ENCODE data around the gene AGBL4. TPM values are rescaled to one million over a fixed set of nuclear protein-coding genes. Genes with fewer than 3 reads are reported as not detected.

AGBL4 gene
- total and polyA plus RNA-seq, 2 of the 4 experiments (the other 2 are of a cell fraction): not detected

DNA sequence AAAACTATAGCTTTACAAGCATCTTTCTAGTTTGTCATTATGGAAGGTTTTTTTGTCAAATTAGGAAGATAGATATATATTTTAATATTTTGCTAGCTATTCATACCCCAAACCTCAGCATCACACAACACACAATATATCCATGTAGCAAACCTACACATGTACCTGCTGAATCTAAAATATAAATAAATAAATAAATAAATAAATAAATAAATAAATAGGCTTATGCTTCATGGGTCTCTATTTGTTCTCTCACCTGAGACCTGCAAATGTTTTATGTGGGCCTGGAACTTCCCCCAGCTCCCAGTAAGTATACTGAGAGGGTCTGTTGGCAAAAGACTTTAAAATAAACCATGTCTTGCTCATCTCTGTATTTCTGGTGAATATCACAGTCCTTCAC, 1099.7 kb downstream of the AGBL4 start:
- Histone ChIP-seq H3K9me1 (ENCODE audit: insufficient read depth, low read length) (no peaks in the 10 kb centered on the region), H4K91ac (ENCODE audit: insufficient read depth, low read depth, low read length) (no peak overlapping the region), H2BK15ac (ENCODE audit: low read depth, low read length) (no peak overlapping the region), H2BK5ac (ENCODE audit: low read depth, low read length, poor library complexity, severe bottlenecking) (no peak overlapping the region), H3K9me3 (ENCODE audit: control insufficient read depth, insufficient read depth, low read length) (peaks cover 3% of the 10 kb centered on the region; the same call in 1 of the 2 replicates), H2BK120ac (ENCODE audit: low read depth, low read length) (no peak overlapping the region), H3K14ac (replicated peaks; ENCODE audit: low read depth, low read length) (no peak overlapping the region), H4K8ac (ENCODE audit: low read depth in 2 of 2, low read length in 2 of 2) (no peak overlapping the region), H3K27me3 (ENCODE audit: control insufficient read depth, insufficient read depth, low read length) (no peaks in the 10 kb centered on the region), H2AK9ac (replicated peaks; ENCODE audit: low read depth, low read length, poor library complexity) (no peak overlapping the region), H4K5ac (ENCODE audit: low read depth, low read length) (no peak overlapping the region), H3K4me3 (ENCODE audit: insufficient read depth, low read depth, low read length) (no peak overlapping the region), H3K56ac (ENCODE audit: extremely low read depth, insufficient read depth, low read length) (no peak overlapping the region), H3K36me3 (ENCODE audit: control insufficient read depth, insufficient read depth, low read length) (no peaks in the 10 kb centered on the region), H3K18ac (ENCODE audit: low read depth, low read length) (no peak overlapping the region), H3K4ac (ENCODE audit: low read depth, low read length) (no peak overlapping the region), H4K20me1 (ENCODE audit: insufficient read depth, low read length) (no peaks in the 10 kb centered on the region), H3K4me2 (ENCODE audit: low read depth, low read length) (no peak overlapping the region), H3K4me1 (ENCODE audit: control insufficient read depth, insufficient read depth, low read length) (no peaks in the 10 kb centered on the region), H3K23ac (ENCODE audit: low read depth, low read length) (no peak overlapping the region), H3K9ac (ENCODE audit: low read depth, low read length) (no peak overlapping the region), H3K27ac (ENCODE audit: insufficient read depth, low read length) (no peak overlapping the region), H2AFZ (replicated peaks; ENCODE audit: low read length, poor library complexity) (no peak overlapping the region), H2BK20ac (ENCODE audit: low read depth, low read length) (no peak overlapping the region), H3K79me1 (ENCODE audit: low read depth in 1 of 2, low read length in 2 of 2) (no peaks in the 10 kb centered on the region), H2AK5ac (ENCODE audit: low read depth, low read length) (no peak overlapping the region)
- in situ Hi-C loops (cut with MboI; ENCODE audit: low sequenced_read_pairs): no loop called here
- BruUV-seq (replicated peaks): no TSS peak
- intact Hi-C loops (cut with micrococcal nuclease): no loop called here
- no peak for ATAC-seq (ENCODE audit: low read depth)
- dilution Hi-C loops (cut with HindIII; ENCODE audit: low sequenced_read_pairs, unreplicated experiment): no loop called here
- TF ChIP-seq CEBPB (IDR thresholded peaks at IDR 0.05; ENCODE audit: low read depth, low read length) (no peak), SMC3 (IDR thresholded peaks at IDR 0.05; ENCODE audit: low read depth, low read length) (no peak), RFX5 (IDR thresholded peaks at IDR 0.05; ENCODE audit: low read depth, low read length) (no peak), NFE2L2 (IDR thresholded peaks at IDR 0.05; ENCODE audit: low read depth, low read length) (no peak), RCOR1 (IDR thresholded peaks at IDR 0.05; ENCODE audit: insufficient replicate concordance, low read length) (no peak), RAD21 (IDR thresholded peaks at IDR 0.05; ENCODE audit: low read length) (no peak), ELK1 (IDR thresholded peaks at IDR 0.05; ENCODE audit: borderline replicate concordance, low read depth, low read length) (no peak), POLR2A (IDR thresholded peaks at IDR 0.05; ENCODE audit: low read depth, low read length) (no peak), FOS (IDR thresholded peaks at IDR 0.05; ENCODE audit: low read depth, low read length) (no peak), BHLHE40 (IDR thresholded peaks at IDR 0.05; ENCODE audit: low read depth, low read length) (no peak), MAZ (IDR thresholded peaks at IDR 0.05; ENCODE audit: borderline replicate concordance, low read depth, low read length) (no peak), MXI1 (IDR thresholded peaks at IDR 0.05; ENCODE audit: borderline replicate concordance, low read depth, low read length) (no peak), CHD1 (IDR thresholded peaks at IDR 0.05; ENCODE audit: low read depth, low read length) (no peak), MAFK (IDR thresholded peaks at IDR 0.05; ENCODE audit: low read depth, low read length) (no peak)
- TF ChIP-seq, protein P1, sequence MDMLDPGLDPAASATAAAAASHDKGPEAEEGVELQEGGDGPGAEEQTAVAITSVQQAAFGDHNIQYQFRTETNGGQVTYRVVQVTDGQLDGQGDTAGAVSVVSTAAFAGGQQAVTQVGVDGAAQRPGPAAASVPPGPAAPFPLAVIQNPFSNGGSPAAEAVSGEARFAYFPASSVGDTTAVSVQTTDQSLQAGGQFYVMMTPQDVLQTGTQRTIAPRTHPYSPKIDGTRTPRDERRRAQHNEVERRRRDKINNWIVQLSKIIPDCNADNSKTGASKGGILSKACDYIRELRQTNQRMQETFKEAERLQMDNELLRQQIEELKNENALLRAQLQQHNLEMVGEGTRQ (IDR thresholded peaks at IDR 0.05; ENCODE audit: low read depth, low read length): no peak
- TF ChIP-seq, protein P2, sequence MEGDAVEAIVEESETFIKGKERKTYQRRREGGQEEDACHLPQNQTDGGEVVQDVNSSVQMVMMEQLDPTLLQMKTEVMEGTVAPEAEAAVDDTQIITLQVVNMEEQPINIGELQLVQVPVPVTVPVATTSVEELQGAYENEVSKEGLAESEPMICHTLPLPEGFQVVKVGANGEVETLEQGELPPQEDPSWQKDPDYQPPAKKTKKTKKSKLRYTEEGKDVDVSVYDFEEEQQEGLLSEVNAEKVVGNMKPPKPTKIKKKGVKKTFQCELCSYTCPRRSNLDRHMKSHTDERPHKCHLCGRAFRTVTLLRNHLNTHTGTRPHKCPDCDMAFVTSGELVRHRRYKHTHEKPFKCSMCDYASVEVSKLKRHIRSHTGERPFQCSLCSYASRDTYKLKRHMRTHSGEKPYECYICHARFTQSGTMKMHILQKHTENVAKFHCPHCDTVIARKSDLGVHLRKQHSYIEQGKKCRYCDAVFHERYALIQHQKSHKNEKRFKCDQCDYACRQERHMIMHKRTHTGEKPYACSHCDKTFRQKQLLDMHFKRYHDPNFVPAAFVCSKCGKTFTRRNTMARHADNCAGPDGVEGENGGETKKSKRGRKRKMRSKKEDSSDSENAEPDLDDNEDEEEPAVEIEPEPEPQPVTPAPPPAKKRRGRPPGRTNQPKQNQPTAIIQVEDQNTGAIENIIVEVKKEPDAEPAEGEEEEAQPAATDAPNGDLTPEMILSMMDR (conservative IDR thresholded peaks at IDR 0.05; ENCODE audit: low read depth, low read length): no peak
- CTCF ChIA-PET: no interaction called here
- POLR2A ChIA-PET (ENCODE audit: unreplicated experiment): no interaction called here
- DNase-seq: no peak
